T-helper 1 cell (primary cell): ENCODE data around the gene ARHGAP6.

ENCODE experiments used
- DNase-seq, 5 donors: peaks; one replicate each; pipeline ENCODE4 v3.0.0-alpha.2; 2012 to 2020

The ARHGAP6 gene

GRCh38 chrX:11342673-11343072 is 323.0 kb downstream of the ARHGAP6 start:
- no peak for DNase-seq

DNA sequence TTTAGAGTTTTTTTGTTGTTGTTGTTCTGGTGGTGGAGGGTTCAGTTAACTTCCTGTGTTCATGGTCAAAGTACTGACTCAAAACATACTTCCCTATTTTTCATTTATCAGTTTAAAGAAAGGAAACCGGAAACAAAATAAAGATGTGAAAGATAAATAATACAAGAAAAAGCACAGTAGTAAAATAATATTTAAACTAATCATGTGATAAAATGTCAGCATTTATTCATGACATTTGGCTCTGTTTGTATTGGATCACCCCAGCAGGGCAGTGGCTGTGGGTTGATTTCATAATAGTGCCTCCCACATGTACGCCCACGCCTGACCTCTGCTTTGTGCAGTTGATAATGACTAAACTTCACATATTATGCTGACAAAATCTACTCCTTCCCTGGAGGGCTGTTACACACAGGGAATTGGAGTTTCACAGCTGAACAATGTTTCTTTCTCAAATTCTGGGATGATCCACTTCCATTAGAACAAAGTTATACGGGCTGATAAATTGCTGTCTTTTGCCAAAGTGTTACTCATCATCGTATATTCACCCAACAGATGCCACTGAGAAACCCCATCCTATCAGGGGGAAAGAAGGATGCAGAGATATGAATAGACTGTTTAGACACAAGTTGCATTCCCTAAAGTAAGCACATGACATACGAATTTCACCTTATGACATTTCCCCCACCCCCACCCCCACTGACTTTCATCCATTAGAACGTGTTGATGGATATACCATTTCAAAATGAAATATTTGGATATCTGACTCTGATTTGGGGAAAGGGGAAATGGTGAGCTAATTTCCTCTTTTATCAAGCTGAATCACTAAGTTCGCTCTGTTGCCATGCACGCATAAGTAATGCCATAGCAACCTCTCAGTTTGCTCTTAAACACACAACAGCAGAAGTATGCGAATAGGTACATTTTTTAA is 324.2 kb downstream of the ARHGAP6 start:
- no peak for DNase-seq

DNA sequence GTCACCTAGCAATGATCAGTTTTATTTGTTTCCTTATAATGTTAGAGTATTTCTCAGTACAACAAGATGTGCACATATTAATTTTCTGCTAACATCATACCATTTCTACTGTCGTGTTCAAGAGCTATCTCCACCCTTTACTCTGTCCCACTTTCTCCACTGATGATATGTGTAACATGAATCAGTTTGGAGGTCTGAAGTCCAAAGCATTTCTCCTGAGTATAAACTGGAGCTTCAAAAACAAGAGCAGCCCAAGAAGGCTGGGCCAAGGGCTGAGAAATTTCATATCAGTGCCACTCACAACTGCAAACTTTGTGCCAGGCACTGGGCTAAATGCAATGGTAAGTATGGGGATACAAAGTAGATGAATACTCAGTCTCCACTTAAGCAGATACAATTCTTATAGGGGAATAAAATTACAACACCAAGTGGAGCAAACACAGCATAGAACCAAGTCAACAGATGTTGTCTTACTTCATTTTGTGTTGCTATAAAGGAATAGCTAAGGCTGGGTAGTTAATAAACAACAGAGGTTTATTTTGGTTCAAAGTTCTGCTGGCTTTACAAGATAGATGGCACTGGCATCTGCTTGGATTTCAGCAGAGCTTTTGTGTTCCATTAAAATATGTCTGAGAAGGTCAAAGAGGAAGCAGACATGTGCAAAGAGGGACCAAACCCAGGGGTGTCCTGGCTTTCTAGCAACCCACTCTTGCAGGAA is 328.3 kb downstream of the ARHGAP6 start:
- no peak for DNase-seq

- no peak for DNase-seq
Measured at GRCh38 chrX:11336201-11336600, 329.5 kb downstream of the ARHGAP6 start.

- no peak for DNase-seq
Measured at GRCh38 chrX:11334165-11334564, 331.6 kb downstream of the ARHGAP6 start.

- no peak for DNase-seq
Measured at GRCh38 chrX:11331788-11332187, 333.9 kb downstream of the ARHGAP6 start.

DNA sequence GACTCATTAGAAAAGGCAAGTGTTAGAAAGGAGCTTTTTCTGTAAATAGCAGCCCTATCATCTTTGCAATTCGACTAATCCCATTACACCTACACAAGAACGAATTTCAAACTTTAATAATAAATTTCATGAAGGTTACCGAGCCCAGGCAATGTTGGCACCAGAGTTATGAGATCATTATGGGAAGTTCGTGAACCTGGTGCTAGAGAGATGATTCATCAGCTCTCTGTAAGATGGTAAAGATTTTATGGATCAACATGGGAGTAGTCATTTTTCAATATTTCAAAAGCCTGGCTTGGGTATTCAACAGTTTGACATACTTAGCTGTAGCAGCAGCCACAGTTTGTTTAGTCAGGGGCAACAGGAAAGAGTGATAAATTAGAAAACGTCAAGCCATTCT is 336.7 kb downstream of the ARHGAP6 start:
- DNase-seq, result no peak

DNA sequence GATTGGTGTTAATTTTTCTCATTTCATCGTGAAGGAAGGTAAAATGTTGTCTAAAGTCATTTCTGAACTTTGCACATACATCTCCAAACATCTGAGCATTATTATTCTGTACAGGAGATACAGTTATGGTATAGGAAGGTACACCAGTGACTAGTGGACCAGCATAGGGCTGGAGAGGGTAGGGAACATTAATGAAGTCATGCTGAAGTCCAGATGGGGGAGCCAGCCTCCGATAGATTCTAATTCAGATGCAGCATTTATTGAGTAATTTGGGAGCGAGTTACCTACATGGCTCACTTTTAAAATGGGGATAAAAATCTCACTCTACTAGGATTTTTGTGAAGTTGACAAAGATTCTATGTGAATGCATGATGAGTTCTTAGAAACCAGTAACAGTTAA is 337.6 kb downstream of the ARHGAP6 start:
- no peak for DNase-seq

DNA sequence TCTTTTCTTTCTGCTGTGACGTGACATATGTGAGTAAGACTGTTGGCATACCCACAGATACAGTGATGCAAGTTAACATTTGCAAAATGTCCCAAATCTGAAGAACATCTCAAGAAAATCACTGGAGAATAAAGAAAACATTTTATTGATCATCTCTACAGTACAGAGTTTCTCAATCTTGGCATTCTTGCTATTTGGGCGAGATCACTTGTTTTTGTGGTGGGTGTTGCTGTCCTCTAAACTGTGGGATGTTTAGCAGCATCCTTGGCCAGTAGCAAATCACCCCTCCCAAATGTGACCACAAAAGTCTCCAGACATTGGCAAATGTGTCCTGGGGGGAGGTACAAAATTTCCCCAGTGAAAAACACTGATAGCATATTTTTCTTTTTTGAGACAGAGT is 343.7 kb downstream of the ARHGAP6 start:
- no peak for DNase-seq

DNA sequence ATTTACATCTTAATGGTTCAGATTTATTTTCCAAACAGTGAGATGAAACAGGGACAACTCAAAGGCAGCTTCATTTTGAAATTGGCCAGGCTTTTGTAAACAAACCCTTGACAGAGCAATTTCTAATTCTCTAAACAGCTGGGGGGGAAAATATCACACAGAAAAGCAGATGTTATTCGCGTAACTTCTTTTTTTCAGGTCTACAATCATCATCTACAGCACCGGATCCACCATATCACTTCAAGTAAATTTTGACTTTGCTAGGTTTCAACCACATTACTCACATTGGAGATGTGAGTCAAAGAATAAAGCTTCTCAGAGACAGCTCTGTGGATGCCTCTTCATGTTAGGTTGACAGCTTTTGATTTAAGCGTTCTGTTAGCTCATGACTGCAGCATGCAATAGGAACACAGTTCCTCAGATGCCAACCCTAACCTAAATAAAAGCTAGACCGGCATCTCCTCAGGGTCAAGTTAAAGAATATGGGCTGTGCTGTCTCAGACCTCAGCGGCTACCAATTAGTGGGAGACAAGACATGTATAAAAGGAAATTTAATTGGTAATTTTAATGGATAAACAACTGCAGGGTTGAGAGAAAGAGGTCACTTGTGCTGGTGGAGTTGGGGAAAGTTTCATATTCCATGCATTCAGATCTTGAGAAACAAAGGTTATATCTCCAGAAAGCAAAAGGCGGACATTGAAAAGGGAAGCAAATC is 345.8 kb downstream of the ARHGAP6 start:
- DNase-seq, result no peak

DNA sequence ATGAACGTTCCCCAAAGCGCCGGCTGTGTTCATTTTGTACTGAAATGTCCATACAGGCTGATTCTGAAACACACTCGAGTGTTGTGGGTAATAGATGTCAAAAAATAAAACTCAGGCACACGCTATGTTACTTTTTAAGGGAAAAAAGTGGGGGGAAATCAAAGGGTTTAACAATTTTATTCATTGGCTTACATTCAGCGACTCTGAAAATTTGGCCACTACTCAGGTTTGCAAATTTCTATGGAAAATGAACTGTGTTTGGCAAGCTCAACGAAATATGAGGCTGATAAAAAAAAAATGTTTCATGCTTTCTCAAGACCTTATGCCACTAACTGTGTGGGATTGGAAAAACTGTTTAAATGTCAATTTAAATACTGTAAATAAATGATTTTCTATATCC is 354.0 kb downstream of the ARHGAP6 start:
- no peak for DNase-seq

GRCh38 chrX:11309220-11309619 is 356.5 kb downstream of the ARHGAP6 start:
- DNase-seq, result no peak

DNA sequence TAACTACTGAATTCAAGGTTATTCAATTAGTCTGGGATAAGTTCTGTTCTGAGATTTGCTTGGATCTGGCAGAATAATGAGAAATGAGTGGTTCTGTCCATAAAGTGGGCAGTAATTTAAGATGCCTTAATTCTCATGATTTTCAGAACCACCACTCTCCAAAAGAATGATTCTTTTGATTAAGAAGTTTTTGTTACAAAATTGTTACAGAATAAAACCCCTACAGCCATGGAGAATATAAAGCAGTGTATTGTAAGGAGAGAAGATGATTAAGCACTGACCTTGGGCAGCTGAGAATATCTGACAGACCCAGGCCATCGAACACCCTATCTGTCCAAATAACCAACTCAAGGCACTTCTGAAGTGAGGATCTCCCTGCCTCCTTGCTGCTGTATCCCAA is 360.1 kb downstream of the ARHGAP6 start:
- DNase-seq, result no peak

- DNase-seq, result no peak
Measured at GRCh38 chrX:11304829-11305228, 360.9 kb downstream of the ARHGAP6 start.

- DNase-seq, result no peak
Measured at GRCh38 chrX:11298600-11298999, 367.1 kb downstream of the ARHGAP6 start.

DNA sequence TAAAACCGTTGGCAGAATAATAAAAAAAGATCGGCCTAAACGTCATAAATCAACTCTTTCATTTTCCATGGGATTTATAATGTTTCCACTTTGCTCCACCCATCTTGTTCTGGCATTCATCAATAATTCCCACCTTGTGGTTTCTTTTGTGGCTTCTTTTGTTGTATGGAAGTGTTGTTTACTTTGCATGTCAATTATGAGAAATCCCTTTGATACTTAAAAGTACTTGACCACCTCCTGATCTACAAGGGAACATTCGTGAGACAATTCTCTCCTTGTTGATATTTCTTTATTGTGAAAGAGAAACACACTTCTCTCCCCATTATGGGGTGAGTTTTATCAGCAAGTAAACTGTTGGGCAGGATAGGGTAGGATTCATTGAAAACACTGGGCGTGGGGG is 369.7 kb downstream of the ARHGAP6 start:
- DNase-seq, result no peak

GRCh38 chrX:11293113-11293512 is 372.6 kb downstream of the ARHGAP6 start, which contains the start of gene AMELX:
Gene AMELX, plus strand, starts transcription at chrX:11293413. Its CDS starts 1,376 bp downstream, at chrX:11294789.
- DNase-seq, result no peak

DNA sequence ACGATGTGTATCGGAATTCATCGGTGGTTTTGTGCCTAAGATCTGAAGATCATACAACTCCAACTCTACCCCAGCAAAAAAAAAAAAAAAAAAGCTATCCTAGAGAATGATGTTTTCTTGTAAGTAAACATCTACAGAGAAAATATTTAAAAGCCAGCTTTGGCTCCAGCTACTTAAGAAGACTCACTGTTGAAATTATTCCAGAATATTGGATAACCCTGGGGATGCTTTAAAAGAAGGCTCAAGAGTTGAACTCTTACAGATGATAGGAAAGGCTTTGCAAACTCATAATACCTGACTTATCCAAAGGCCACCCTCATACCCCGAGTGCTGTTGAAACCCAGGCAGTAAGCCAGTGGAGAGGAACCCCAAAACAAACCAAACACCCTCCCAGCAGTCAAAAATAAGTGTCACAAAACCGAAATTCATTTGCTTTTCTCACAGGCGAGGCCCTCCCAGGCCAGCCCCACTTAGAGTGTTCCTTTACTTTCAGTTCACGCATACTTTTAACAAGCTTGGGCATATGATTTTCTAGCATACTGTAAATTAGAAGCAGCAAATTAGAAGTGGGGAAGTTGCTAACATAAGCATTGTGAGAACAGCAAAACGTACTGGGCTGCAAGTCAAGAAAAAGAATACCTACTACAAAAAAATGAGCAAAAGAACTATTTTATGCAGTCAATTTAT is 375.2 kb downstream of the ARHGAP6 start:
- DNase-seq, result no peak

DNA sequence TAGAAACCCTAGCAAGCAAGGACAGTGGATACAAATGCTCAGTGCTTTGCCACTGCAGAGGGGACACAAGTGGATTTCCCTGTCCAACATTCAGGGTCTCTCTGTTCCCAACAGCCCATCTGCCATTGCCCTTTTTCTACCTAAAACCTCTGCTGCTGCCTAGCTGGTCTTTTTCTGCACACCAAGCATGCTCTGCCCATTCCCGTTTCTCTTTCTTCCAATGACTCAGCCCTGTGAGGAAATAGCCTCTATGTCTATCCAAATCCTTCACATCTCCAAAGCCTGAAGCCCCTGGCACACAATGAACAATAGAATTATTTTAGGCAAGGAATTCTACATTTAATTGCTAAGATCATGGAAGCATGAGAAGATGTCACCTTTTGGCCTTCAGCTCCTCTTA is 378.2 kb downstream of the ARHGAP6 start:
- no peak for DNase-seq

GRCh38 chrX:11285651-11286050 is 380.1 kb downstream of the ARHGAP6 start:
- no peak for DNase-seq

GRCh38 chrX:11282043-11282442 is 383.7 kb downstream of the ARHGAP6 start:
- no peak for DNase-seq

DNA sequence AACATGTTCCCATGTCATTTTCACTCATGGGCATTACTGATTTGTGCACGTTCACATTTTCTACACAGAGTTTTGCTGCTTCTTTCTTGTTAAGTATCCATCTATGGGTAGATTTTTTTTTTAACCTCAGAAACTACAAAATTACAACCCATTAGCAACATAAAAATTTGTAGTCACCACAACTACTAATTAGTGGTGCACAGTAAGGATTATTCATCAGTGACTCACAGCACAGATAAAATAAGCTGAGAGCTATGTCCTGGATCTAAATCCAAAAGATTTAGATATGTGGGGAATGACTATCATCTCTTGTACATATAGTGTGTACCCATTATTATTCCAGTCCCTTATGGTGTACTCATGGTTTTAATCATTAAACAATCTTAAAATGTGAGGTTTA is 392.2 kb downstream of the ARHGAP6 start:
- DNase-seq, result no peak

DNA sequence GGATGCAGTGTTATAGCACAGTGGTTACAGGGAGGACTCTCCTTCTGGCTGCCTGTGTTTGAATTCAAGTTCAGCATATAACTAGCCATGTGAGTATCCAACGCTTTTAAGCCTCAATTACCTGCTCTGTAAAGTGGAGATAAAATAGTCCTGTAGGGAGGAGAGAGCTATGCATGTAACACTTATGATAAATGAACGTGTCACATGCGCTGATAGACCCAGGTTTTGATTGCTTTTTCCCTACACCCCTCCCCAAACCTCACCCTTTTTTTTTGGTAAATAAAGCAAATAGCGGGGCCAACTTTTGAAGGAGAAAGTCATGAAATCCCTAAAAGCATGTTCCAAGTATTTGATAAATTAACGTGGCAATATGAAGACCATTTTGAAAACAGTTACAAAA is 392.9 kb downstream of the ARHGAP6 start:
- DNase-seq, result no peak
